ENCODE results near the gene TNFSF4. TPM values are rescaled to one million over a fixed set of nuclear protein-coding genes. Genes with fewer than 3 reads are reported as not detected.

Gene TNFSF4
- total RNA-seq, 2 experiments from 2014 or later = 0.17 to 0.33 TPM

GRCh38 chr1:173249349-173249748 lies 42.2 kb upstream of the TNFSF4 start:
- H3K4me1 ChIP-seq (ENCODE audit: insufficient read depth, low read length) = no peaks in the 10 kb centered on the region
- ATAC-seq (ENCODE audit: poor library complexity) = no peak
- H3K9me3 ChIP-seq (ENCODE audit: control insufficient read depth in 1 of 2, insufficient read depth in 1 of 2, low read length in 2 of 2) = peaks cover 0 to 7% of the 10 kb centered on the region in 2 experiments
- ChIA-PET POLR2A (no interaction called here), CTCF (no interaction called here)
- H3K4me3 ChIP-seq (ENCODE audit: low read length) = no peak overlapping the region
- Mint-ChIP-seq H3K27me3 (no peaks in the 10 kb centered on the region), H3K27ac (no peak overlapping the region), H3K9me3 (peaks cover 3% of the 10 kb centered on the region), H3K4me3 (no peak overlapping the region), H3K36me3 (ENCODE audit: low read depth) (peaks cover 4% of the 10 kb centered on the region), H3K4me1 (ENCODE audit: low read depth) (no peaks in the 10 kb centered on the region)
- H3K27me3 ChIP-seq (ENCODE audit: control insufficient read depth in 1 of 2, insufficient read depth in 2 of 2, low read length in 2 of 2) = no peaks in the 10 kb centered on the region
- intact Hi-C loops (cut with DNase I, micrococcal nuclease) = no loop called here
- TF ChIP-seq CTCF (IDR thresholded peaks at IDR 0.05) = no peak
- H3K36me3 ChIP-seq (ENCODE audit: insufficient read depth, low read length) = no peaks in the 10 kb centered on the region
- DNase-seq = no peak
- H3K27ac ChIP-seq (ENCODE audit: low read depth in 1 of 2, low read length in 2 of 2) = no peak overlapping the region

GRCh38 chr1:173248247-173248940 lies 41.3 kb upstream of the TNFSF4 start:
- Histone ChIP-seq H3K36me3 (ENCODE audit: insufficient read depth, low read length) (no peaks in the 10 kb centered on the region), H3K4me3 (ENCODE audit: low read length) (no peak overlapping the region), H3K4me1 (ENCODE audit: insufficient read depth, low read length) (no peaks in the 10 kb centered on the region), H3K27me3 (ENCODE audit: control insufficient read depth in 1 of 2, insufficient read depth in 2 of 2, low read length in 2 of 2) (no peaks in the 10 kb centered on the region), H3K9me3 (ENCODE audit: control insufficient read depth in 1 of 2, insufficient read depth in 1 of 2, low read length in 2 of 2) (peaks cover 6 to 11% of the 10 kb centered on the region in 2 experiments), H3K27ac (ENCODE audit: low read depth in 1 of 2, low read length in 2 of 2) (no peak overlapping the region)
- no peak for ATAC-seq (ENCODE audit: poor library complexity)
- Mint-ChIP-seq H3K27ac (no peak overlapping the region), H3K4me3 (no peak overlapping the region), H3K27me3 (no peaks in the 10 kb centered on the region), H3K36me3 (ENCODE audit: low read depth) (peaks cover 9% of the 10 kb centered on the region), H3K9me3 (peaks cover 6% of the 10 kb centered on the region), H3K4me1 (ENCODE audit: low read depth) (no peaks in the 10 kb centered on the region)
- no peak for DNase-seq
- POLR2A ChIA-PET = interaction anchor here (0.8 kb wide), 1 partner anchor 472 kb away, joined by 3 read pairs; no protein-coding TSS in a partner anchor
- no peak for TF ChIP-seq CTCF (IDR thresholded peaks at IDR 0.05)
- intact Hi-C loops (cut with DNase I, micrococcal nuclease) = no loop called here
- CTCF ChIA-PET = no interaction called here

- no peaks in the 10 kb centered on the region for H3K27me3 Mint-ChIP-seq
- no peaks in the 10 kb centered on the region for H3K4me1 Mint-ChIP-seq (ENCODE audit: low read depth)
- H3K4me3 Mint-ChIP-seq = no peak overlapping the region
- H3K4me3 ChIP-seq (ENCODE audit: low read length) = no peak overlapping the region
- H3K27ac Mint-ChIP-seq = no peak overlapping the region
- no peak overlapping the region for H3K27ac ChIP-seq (ENCODE audit: low read depth in 1 of 2, low read length in 2 of 2)
- H3K36me3 ChIP-seq (ENCODE audit: insufficient read depth, low read length) = no peaks in the 10 kb centered on the region
- H3K9me3 ChIP-seq (ENCODE audit: control insufficient read depth in 1 of 2, insufficient read depth in 1 of 2, low read length in 2 of 2) = peaks cover 11 to 19% of the 10 kb centered on the region in 2 experiments
- peaks cover 22% of the 10 kb centered on the region for H3K9me3 Mint-ChIP-seq
- intact Hi-C loops (cut with DNase I, micrococcal nuclease) = no loop called here
- no peak for TF ChIP-seq CTCF (IDR thresholded peaks at IDR 0.05)
- H3K4me1 ChIP-seq (ENCODE audit: insufficient read depth, low read length) = no peaks in the 10 kb centered on the region
- H3K36me3 Mint-ChIP-seq (ENCODE audit: low read depth) = peaks cover 30% of the 10 kb centered on the region
- DNase-seq = no peak
- H3K27me3 ChIP-seq (ENCODE audit: control insufficient read depth in 1 of 2, insufficient read depth in 2 of 2, low read length in 2 of 2) = no peaks in the 10 kb centered on the region
- ChIA-PET POLR2A (no interaction called here), CTCF (no interaction called here)
- ATAC-seq (ENCODE audit: poor library complexity) = no peak
These were observed 38.8 kb upstream of the TNFSF4 start for GRCh38 chr1:173245892-173246291.

Data from CD4-positive, alpha-beta T cell (primary cell).